ENCODE data around the gene POU6F2.

The POU6F2 gene

GRCh38 chr7:38951213-38951612 lies 26.5 kb upstream of the POU6F2 start:
- no peak for TF ChIP-seq CTCF (IDR thresholded peaks at IDR 0.05; ENCODE audit: extremely low read depth, insufficient read depth, missing control alignments)
- no peak for DNase-seq (ENCODE audit: low spot score)
- in situ Hi-C loops (cut with MboI; ENCODE audit: low pct_unique_long_range_greater_than_20kb, low sequenced_read_pairs, unreplicated experiment), result no loop called here

- in situ Hi-C loops (cut with MboI; ENCODE audit: low pct_unique_long_range_greater_than_20kb, low sequenced_read_pairs, unreplicated experiment), result no loop called here
- TF ChIP-seq CTCF (IDR thresholded peaks at IDR 0.05; ENCODE audit: extremely low read depth, insufficient read depth, missing control alignments), result no peak
- no peak for DNase-seq (ENCODE audit: low spot score)
Observed at GRCh38 chr7:38953227-38953626, 24.5 kb upstream of the POU6F2 start.

GRCh38 chr7:38953971-38954370 lies 23.7 kb upstream of the POU6F2 start:
- no peak for DNase-seq (ENCODE audit: low spot score)
- in situ Hi-C loops (cut with MboI; ENCODE audit: low pct_unique_long_range_greater_than_20kb, low sequenced_read_pairs, unreplicated experiment), result no loop called here
- no peak for TF ChIP-seq CTCF (IDR thresholded peaks at IDR 0.05; ENCODE audit: extremely low read depth, insufficient read depth, missing control alignments)

GRCh38 chr7:38955892-38956291 lies 21.8 kb upstream of the POU6F2 start:
- in situ Hi-C loops (cut with MboI; ENCODE audit: low pct_unique_long_range_greater_than_20kb, low sequenced_read_pairs, unreplicated experiment), result no loop called here
- no peak for TF ChIP-seq CTCF (IDR thresholded peaks at IDR 0.05; ENCODE audit: extremely low read depth, insufficient read depth, missing control alignments)
- DNase-seq (ENCODE audit: low spot score), result no peak

- in situ Hi-C loops (cut with MboI; ENCODE audit: low pct_unique_long_range_greater_than_20kb, low sequenced_read_pairs, unreplicated experiment), result no loop called here
- TF ChIP-seq CTCF (IDR thresholded peaks at IDR 0.05; ENCODE audit: extremely low read depth, insufficient read depth, missing control alignments), result no peak
- no peak for DNase-seq (ENCODE audit: low spot score)
Observed at GRCh38 chr7:38962028-38962427, 15.7 kb upstream of the POU6F2 start.

GRCh38 chr7:38964921-38965320 lies 12.8 kb upstream of the POU6F2 start:
- in situ Hi-C loops (cut with MboI; ENCODE audit: low pct_unique_long_range_greater_than_20kb, low sequenced_read_pairs, unreplicated experiment), result no loop called here
- no peak for DNase-seq (ENCODE audit: low spot score)
- no peak for TF ChIP-seq CTCF (IDR thresholded peaks at IDR 0.05; ENCODE audit: extremely low read depth, insufficient read depth, missing control alignments)

- DNase-seq (ENCODE audit: low spot score), result no peak
- in situ Hi-C loops (cut with MboI; ENCODE audit: low pct_unique_long_range_greater_than_20kb, low sequenced_read_pairs, unreplicated experiment), result no loop called here
- no peak for TF ChIP-seq CTCF (IDR thresholded peaks at IDR 0.05; ENCODE audit: extremely low read depth, insufficient read depth, missing control alignments)
Observed at GRCh38 chr7:38973760-38974159, 3.9 kb upstream of the POU6F2 start.
